Nephron progenitor cell (in vitro differentiated cells): ENCODE results near the gene PML.

Experiments
- DNase-seq: peaks from one replicate; pipeline ENCODE4 v3.0.0; 2021
- H3K27ac Mint-ChIP-seq: 2 replicates; pipeline ENCODE4 v1.8.0; 2021; ENCODE audit warnings: mild to moderate bottlenecking, moderate library complexity, mixed read lengths
- H3K27me3 Mint-ChIP-seq: 2 replicates; pipeline ENCODE4 v1.8.0; 2021; ENCODE audit warnings: mild to moderate bottlenecking, low read depth, mixed read lengths; ENCODE audit not compliant: poor library complexity
- H3K36me3 Mint-ChIP-seq: 2 replicates; pipeline ENCODE4 v1.8.0; 2021; ENCODE audit warnings: low read depth, mixed read lengths
- H3K4me1 Mint-ChIP-seq: 2 replicates; pipeline ENCODE4 v1.8.0; 2021; ENCODE audit warnings: mixed read lengths
- H3K4me3 Mint-ChIP-seq: 2 replicates; pipeline ENCODE4 v1.8.0; 2021; ENCODE audit warnings: mild to moderate bottlenecking, moderate library complexity, mixed read lengths
- H3K9me3 Mint-ChIP-seq: 2 replicates; pipeline ENCODE4 v1.8.0; 2021; ENCODE audit warnings: mild to moderate bottlenecking, moderate library complexity, mixed read lengths
- TF ChIP-seq, protein P1 (sequence below): fragments of 200-600 bp; sonication (generic); IDR thresholded peaks from 2 replicates; pipeline ENCODE4 v1.5.0; 2021; ENCODE audit warnings: antibody characterized with exemption

Gene PML

DNA sequence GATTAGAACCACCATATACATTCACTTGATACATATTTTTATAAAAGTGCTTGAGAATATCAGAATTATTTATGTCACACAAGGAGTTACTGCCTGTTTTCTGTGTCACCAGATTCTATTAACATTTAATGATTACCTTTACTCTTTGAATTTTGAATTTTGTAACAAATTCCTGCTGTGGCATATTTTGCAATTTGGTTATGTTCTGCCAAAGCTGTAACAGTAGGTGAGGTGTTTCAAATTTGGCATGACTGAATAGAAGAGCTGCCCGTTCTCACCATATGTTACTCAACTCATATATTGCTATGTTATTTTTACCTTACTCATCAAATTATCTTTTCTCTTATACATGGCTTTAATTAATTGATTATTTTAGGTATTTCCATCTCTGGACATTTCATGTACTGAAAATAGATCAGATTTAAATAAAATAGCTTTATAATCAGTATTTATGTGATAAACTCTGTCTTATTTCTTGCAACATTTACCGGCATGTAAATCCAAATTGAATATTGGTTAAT, 18.9 kb downstream of the PML start:
- H3K27ac Mint-ChIP-seq = no peak overlapping the region
- H3K27me3 Mint-ChIP-seq = no peaks in the 10 kb centered on the region
- TF ChIP-seq, protein P1, sequence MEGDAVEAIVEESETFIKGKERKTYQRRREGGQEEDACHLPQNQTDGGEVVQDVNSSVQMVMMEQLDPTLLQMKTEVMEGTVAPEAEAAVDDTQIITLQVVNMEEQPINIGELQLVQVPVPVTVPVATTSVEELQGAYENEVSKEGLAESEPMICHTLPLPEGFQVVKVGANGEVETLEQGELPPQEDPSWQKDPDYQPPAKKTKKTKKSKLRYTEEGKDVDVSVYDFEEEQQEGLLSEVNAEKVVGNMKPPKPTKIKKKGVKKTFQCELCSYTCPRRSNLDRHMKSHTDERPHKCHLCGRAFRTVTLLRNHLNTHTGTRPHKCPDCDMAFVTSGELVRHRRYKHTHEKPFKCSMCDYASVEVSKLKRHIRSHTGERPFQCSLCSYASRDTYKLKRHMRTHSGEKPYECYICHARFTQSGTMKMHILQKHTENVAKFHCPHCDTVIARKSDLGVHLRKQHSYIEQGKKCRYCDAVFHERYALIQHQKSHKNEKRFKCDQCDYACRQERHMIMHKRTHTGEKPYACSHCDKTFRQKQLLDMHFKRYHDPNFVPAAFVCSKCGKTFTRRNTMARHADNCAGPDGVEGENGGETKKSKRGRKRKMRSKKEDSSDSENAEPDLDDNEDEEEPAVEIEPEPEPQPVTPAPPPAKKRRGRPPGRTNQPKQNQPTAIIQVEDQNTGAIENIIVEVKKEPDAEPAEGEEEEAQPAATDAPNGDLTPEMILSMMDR = no peak
- peaks cover 27% of the 10 kb centered on the region for H3K4me1 Mint-ChIP-seq
- no peak overlapping the region for H3K4me3 Mint-ChIP-seq
- H3K9me3 Mint-ChIP-seq = peaks cover 7% of the 10 kb centered on the region
- no peak for DNase-seq
- H3K36me3 Mint-ChIP-seq = peaks cover 38% of the 10 kb centered on the region

DNA sequence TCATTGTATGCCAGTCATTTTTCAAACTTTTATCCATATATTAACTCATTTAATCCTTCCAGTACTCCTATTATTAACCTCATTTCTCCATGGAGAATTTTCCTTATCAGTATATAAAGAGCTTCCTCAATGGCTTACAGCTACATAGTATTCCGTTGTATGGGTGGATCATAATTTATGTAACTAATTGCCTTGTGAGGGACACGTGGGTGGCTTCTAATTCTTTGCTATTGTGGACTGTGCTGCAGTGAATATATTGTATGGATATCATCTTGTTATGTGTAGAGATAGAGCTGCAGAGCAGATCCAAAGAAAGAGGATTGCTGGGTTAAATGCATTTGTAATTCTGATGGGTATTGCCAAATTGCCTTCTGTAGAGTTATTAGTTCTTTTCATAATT, 25.2 kb downstream of the PML start:
- H3K4me1 Mint-ChIP-seq = no peaks in the 10 kb centered on the region
- DNase-seq = no peak
- H3K9me3 Mint-ChIP-seq = peaks cover 3% of the 10 kb centered on the region
- TF ChIP-seq, protein P1 = no peak
- no peak overlapping the region for H3K4me3 Mint-ChIP-seq
- H3K27me3 Mint-ChIP-seq = no peaks in the 10 kb centered on the region
- peaks cover 48% of the 10 kb centered on the region for H3K36me3 Mint-ChIP-seq
- no peak overlapping the region for H3K27ac Mint-ChIP-seq

GRCh38 chr15:74022706-74023470, 28.4 kb downstream of the PML start:
- no peaks in the 10 kb centered on the region for H3K27me3 Mint-ChIP-seq
- TF ChIP-seq, protein P1 = no peak
- H3K27ac Mint-ChIP-seq = no peak overlapping the region

DNA sequence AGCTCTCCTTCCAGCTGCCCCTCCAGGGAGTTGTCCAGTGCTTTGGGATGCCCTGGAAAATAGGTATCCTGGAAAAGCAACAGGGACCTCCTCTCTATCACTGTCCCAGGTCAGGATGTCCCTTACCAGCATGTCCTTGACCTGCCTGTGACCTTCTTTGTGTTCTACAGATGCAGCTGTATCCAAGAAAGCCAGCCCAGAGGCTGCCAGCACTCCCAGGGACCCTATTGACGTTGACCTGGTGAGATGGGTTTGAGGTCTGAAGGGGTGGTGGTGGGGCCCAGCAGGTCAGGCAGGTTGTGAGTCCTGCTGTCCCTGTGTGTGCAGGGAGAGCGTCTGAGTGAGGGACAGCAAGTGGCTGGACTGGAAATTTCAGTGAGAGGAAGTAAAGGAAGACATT, 30.2 kb downstream of the PML start:
- no peak for DNase-seq
- Mint-ChIP-seq H3K9me3 (peaks cover 3% of the 10 kb centered on the region), H3K36me3 (peaks cover 34% of the 10 kb centered on the region), H3K27ac (no peak overlapping the region), H3K4me3 (no peak overlapping the region), H3K4me1 (no peaks in the 10 kb centered on the region), H3K27me3 (no peaks in the 10 kb centered on the region)
- TF ChIP-seq, protein P1 = no peak

More at GRCh38 chr15:74022706-74023470, 28.4 kb downstream of the PML start:
- peaks cover 3% of the 10 kb centered on the region for H3K9me3 Mint-ChIP-seq
- DNase-seq = no peak
- H3K36me3 Mint-ChIP-seq = peaks cover 39% of the 10 kb centered on the region
- no peaks in the 10 kb centered on the region for H3K4me1 Mint-ChIP-seq
- H3K4me3 Mint-ChIP-seq = no peak overlapping the region

DNA sequence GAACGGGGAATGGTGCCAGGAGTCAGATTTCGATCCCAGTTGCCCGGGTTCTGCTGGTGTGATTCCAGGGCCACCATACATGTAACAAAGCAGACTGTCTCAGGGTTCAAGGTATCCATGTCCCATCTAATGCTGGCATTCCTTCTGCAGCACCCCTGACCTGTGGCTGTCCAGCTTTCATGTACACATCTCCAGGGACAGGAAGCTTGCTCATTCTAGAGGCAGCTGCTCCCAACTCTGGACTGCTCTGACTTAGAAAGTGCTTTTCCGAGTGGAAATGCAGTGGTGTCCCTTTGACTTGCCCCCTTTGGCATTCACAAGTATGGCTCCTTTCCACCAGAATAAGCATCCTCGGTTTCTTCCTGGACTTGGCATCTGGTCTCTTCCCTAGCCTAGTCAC, 30.9 kb downstream of the PML start:
- H3K27ac Mint-ChIP-seq = no peak overlapping the region
- TF ChIP-seq, protein P1 = no peak
- H3K4me3 Mint-ChIP-seq = no peak overlapping the region
- H3K4me1 Mint-ChIP-seq = no peaks in the 10 kb centered on the region
- DNase-seq = no peak
- no peaks in the 10 kb centered on the region for H3K27me3 Mint-ChIP-seq
- H3K36me3 Mint-ChIP-seq = peaks cover 32% of the 10 kb centered on the region
- peaks cover 3% of the 10 kb centered on the region for H3K9me3 Mint-ChIP-seq

- Mint-ChIP-seq H3K36me3 (peaks cover 28% of the 10 kb centered on the region), H3K27ac (peak overlapping the region; percentile 87), H3K9me3 (no peaks in the 10 kb centered on the region), H3K27me3 (no peaks in the 10 kb centered on the region), H3K4me1 (no peaks in the 10 kb centered on the region), H3K4me3 (no peak overlapping the region)
- TF ChIP-seq, protein P1 = no peak
- DNase-seq = no peak
Observed at GRCh38 chr15:74027688-74028087, 33.2 kb downstream of the PML start.
